Activated CD4-positive, alpha-beta T cell treated with anti-CD3 and anti-CD28 coated beads, Interleukin-10, Interleukin-2, amounts not matched to agents 100 ng/mL and 50 ng/mL, durations not matched to agents 16 hours and 8 hours (primary cell): Measurements from ENCODE around the gene MMEL1.
"Not testable (repeated sequence)": the region's sequence is repeated elsewhere in the genome, so short reads cannot be mapped to it uniquely, and the experiment has no call there.

ENCODE experiments used
- DNase-seq: peaks from one replicate; pipeline ENCODE4 v3.0.0-alpha.2; 2020

MMEL1 gene

DNA sequence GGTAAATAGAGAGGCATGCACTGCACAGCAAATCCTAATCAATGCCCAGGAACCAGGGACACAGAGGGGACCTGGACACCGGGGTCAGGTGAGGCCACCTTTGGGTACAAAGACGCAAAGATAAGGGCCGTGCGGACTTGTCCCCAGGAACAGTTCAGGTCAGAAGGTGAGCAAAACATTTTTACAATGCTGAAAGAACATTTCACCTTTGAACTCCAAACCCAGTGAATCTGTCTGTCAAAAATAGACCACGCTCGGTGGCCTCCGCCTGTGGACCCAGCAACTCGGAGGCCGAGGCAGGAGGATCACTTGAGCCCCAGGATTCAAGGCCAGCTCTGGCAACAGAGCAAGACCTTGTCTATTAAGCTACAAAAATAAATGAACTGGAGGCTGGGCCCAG, 61.5 kb downstream of the MMEL1 start:
- no peak for DNase-seq

DNA sequence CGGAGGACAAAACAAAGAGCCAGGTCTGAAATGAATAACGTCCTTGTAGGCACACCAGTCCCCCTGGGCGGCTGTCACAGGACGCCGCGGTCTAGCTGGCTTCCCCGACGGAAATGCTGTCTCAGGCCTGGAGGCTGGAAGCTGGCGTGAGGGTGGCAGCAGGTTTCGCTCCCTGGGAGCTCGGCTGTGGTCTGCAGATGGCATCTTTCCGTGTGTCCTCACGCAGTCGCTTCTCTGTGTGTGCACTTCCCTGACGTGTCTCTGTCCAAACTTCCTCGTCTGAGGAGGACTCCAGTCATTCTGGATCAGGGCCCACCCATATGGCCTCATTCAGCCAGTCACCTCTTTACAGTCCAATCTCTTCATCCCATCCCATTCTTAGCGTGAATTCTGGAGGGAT, 62.5 kb downstream of the MMEL1 start:
- DNase-seq, result no peak

DNA sequence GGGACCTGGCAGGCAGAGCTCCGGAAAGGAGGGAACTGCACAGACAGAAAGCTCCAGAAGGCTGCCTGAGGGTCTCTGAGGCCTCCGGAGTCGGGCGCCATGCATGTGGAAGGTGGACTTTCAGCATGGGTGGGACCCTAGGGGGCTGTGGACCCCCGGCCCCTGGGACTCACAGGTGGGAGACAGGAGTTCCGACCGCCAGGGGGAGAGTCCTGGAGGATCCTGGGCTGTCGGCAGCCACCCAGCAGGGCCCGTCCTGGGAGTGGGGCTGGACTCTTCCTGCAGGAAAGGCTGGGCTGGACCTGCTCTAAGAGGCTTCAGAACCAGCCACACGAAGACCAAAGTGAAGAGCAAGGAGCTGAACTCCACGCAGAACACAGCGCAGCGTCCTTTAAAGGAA, 63.1 kb downstream of the MMEL1 start:
- DNase-seq, result not testable (repeated sequence)

DNA sequence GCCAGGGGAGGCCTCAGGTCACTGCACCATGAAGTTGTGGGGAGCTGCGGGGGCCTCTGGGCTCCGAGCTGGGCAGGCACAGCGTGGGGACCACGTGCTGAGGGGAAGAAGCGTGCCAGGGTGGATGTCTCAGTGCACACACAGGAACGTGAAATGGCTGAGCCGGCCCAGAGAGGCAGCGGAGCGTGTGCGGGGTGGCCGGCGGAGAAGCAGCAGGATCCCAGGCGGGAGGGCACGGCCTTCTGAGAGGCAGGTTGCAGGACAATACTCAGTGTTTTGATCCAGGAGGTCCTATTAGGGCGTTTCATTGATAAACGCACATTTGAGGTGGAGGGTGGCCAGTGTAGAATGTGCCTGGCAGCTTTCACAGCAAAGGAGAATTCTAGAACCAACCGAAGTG, 63.8 kb downstream of the MMEL1 start:
- DNase-seq, result no peak

DNA sequence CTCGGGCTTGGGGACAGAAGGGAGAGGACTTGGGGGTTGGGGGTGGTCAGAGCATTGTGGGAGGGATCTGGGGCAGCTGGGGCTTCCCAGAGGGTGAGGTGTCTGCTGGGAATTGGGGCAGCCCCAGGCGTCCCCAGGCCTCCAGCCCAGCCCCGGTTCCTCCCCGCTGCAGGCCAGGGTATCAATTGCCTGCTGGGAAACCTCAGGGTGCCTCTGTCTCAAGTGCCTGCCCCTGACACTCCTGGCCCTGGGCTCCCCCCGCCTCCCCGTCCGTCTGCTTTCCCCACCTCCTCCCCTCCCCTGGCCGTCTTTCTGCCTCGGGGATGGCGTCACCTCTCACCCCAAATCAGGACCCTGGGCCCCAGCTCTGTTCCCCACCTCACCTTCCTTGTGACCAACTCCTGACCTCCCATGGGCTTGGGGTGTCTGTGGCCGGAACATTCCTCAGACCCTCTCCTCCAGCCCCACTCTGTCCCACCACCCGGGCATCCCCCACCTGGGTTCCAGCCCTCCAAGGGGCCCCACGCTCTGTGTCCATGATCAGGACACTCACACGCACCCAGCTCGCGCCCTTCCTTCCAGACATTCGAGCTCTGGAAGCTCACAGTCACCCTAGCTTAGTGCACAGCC, 64.5 kb downstream of the MMEL1 start:
- DNase-seq, result not testable (repeated sequence)

DNA sequence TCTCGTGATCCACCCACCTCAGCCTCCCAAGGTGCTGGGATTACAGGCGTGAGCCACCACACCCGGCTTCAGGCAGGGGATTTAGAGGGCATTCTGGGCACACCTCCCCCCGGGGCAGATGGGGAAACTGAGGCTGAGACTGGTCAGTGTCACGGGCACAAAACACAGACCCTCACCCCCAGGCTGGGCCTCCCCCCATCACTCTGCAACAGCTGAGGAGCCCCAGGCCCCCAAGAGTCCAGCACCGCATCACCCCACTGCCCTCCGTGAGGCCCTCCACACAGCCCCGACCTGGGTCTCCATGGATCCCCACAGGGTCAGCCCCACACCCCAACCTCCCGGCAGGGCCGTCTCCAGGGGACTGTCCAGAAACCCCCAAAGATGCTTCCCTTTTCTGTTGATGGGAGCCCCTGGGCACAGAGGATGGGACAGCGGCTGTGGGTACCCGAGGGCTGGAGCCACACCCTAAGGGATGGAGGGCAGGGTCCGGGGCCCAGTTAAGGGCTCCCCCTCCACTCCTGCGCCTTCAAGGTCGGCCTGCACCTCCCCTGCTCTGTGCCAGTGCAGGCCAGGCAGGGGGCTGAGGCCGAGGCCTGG, 65.6 kb downstream of the MMEL1 start:
- DNase-seq, result no peak

DNA sequence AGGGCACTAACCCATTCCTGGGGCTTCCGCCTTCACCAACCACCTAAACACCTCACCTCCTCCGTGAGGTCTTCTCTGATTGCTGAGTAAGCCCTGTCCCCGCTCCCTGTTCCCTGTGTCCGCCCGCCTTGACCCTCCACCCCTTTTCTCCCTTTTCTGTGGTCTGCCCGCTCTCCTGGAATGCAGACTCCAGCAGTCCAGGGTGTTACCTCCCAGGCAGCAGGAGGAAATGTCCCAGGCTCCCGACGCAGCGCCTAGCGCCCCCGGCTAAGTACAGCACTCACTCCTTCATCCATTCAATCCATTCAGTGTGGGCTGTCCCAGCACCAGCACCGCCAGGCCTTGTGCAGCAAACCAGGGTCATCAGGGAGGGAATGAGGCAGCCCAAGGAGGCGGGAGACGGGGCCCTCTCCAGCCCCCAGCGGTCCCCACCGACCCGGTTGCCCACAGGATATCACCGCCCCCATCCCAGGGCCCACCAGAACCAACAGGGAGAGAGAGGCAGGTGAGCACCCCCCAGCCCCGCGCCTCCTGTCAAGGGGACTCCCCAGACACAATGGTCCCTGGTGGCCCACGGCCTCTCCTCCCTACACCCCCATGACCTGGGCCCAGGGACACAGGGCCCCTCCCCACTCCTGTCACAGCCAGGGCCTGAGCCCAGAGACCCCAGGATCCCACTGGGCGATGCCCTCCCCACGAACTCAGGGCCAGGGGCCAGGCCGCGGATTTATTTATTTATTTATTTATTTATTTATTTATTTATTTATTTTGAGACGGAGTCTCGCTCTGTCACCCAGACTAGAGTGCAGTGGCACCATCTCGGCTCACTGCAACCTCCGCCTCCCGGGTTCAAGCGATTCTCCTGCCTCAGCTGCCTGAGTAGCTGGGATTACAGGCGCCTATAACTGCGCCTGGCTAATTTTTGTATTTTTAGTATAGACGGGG, 66.4 kb downstream of the MMEL1 start:
- no peak for DNase-seq

DNA sequence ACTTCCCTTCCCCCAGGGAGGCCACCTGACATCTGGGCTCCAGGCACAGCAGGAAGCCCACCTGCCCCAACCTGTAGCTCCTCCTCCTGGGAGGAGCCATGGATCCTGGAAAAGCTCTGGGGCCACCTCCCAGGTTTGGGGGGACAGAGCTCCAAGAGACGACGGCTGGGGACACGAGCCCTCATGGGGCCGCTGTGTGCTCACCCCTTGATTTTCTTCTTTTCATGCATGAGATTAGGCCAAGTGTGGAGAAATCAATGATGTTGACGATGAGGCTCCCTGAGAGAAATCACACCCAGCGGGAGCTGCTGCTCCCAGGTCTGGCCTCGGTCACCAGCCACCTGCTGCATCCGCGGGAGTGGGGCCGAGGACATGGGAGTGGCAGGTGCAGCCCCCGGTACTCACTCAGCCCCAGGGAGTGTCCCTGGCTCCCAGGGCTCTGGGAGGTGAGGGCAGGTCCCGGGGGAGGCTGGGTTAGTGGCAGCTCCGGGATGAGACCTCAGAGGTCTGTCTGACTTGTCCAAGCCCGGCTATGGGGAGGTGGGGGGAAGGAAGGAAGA, 67.9 kb downstream of the MMEL1 start:
- DNase-seq, result no peak

DNA sequence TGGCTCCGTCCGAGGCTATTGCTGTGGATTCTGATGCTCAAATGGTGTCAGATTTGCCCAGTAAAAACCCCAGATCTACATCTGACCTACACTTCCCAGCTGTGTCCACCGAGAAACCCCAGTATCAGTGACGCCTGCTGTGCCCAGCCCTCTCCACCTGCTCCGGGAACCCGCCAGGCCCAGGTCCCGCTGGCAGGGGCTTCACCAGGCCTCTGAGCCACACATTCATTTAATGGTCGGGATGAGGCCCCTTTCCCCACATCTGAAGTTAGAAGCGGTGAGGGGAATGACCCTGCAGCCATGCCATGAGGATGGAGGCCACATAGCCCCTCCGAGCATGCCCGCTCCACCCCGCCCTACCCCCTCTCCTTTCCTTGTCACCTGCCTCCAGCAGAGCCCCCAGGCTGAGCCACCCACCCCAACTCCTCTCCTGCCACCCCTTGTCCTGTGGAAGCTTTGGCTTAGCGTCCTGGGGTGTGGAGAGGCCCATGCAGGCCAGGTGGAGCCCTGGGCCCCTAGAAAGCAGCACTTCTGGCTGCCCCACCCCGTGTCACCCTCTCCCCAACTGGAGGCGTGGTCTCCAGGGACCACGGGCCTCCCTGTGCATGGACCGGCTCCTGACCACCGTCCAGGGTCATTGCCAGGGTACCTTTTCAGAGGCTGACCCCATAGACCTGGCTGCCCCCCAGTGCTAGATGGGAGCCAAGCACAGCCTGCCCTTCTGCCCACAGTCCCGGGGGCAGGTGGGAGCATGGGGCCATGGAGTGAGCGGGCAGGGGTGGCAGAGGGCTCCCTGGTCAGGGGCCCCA, 68.6 kb downstream of the MMEL1 start:
- DNase-seq, result no peak

DNA sequence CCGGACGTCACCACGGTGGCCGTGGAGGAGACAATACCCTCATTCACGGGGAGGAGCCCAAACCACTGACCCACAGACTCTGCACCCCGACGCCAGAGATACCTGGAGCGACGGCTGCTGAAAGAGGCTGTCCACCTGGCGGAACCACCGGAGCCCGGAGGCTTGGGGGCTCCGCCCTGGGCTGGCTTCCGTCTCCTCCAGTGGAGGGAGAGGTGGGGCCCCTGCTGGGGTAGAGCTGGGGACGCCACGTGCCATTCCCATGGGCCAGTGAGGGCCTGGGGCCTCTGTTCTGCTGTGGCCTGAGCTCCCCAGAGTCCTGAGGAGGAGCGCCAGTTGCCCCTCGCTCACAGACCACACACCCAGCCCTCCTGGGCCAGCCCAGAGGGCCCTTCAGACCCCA, 69.6 kb downstream of the MMEL1 start:
- DNase-seq, result no peak

DNA sequence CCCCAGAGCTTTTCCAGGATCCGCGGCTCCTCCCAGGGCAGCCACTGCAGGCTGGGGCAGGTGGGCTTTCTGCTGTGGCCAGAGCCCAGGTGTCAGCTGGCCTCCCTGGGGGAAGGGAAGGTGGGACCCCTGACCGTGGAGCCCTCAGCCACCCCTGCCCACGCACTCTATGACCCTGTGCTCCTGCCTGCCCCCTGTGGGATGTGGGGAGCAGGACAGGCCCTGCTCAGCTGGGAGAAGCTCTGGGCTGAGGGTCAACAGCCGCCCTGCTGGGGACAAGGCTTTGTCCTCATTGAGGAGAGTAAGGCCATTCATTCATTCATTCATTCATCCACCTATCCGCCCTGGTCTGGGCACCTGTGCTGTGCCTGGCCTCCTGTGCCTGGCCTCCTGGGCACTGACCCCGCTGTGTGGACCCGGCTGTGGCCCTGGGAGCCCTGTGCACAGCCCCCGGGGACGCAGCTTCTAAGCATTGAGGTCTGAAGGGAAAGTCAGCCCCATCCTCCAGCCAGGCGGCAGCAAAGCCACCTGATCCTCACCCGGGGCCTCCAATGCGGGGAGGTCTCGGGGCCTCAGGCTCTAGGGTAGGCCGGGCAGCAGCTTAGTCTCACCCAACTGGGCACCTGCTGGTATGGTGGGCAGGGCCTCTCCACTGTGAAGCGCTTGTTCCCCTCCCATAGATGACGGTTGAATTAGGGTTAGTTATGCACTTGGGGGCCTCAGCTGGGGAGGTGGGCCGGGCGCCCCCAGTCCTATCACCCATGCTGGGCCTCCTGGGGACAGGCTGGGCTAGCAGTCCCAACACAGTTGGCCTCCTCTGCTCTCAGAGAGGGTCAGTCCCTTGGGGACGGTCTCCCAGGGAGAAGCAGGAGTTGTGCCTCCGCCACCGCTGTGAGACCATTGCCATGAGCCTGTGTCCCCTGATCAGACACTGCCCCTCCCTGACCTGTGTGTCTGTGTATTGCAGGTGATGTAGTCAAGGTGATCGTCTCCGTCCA, 70.6 kb downstream of the MMEL1 start:
- peak; percentile 31 for DNase-seq

DNA sequence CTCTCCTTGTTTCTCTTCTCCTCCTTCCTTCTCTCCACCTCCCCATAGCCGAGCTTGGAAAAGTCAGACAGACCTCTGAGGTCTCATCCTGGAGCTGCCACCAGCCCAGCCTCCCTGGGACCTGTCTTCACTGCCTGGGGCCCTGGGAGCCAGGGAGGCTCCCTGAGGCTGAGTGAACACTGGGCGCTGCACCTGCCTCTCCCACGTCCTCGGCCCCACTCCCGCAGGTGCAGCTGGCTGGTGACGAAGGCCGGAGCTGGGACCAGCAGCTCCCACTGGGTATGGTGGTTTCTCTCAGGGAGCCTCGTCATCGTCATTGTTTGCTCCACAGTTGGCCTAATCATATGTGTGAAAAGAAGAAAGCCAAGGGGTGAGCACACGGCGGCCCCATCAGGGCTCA, 71.4 kb downstream of the MMEL1 start:
- DNase-seq, result no peak

DNA sequence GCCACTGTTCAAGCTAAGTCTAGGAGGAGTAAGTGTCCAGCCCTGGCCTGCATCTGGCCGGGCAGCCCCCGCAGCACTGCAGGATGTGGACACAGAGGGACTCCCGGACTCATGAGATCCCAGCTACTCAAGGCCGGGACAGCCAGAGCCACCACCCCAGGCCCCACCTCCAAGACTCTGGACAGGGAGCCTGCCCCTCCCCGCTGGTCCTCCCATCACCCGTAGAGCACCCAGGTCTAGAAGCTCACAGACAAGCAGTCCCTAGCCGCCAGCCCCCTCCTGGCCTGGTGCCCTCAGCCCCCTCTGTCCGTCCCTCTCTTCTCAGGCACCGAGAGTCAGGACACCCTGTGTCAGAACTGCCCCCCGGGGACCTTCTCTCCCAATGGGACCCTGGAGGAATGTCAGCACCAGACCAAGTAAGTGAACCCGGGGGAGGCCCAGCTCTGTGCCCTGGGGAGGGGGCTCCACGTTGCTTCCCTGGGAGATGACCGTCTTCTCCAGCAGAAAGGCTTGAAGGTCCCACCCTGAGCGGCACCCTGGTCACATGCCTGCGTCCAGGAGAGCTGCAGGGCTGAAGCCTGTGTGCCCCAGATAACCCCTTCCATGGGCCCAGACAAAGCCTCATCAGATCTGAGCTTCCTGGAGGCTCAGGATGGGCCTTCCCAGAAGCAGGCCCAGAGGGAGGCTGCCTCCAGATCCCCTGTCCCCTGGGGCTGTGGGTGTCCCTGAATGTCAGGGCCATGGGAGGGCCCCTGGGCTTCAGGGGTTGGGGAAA, 72.3 kb downstream of the MMEL1 start:
- no peak for DNase-seq

DNA sequence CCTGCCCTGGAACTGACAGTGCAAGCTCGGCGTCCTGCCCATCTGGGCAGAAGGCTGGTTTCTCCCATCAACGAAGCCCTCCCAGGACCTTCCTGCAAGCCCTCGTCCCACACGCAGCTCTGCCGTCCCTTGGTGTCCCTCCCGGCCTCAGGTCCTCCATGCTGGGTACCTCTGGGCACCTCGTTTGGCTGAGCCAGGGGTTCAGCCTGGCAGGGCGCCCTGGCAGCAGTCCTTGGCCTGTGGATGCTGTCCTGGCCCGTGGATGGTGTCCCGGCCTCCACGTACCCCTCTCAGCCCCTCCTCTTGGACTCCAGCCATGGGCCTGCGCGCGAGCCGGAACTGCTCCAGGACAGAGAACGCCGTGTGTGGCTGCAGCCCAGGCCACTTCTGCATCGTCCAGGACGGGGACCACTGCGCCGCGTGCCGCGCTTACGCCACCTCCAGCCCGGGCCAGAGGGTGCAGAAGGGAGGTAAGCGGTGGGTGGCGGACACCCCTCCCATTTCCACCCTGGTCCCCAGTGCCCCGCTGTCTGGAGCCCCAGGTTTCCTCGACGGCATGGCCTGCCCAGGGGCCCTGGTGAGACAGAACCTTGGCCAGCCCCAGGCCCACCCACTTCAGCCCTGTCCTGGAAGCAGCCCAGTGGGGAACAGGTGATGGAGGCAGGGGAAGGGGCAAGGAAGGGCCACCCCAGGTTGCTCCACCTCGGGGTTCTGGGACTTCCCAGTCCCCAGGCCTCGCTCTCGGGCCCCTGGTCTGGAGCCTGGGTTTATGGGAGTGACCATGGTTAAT, 73.1 kb downstream of the MMEL1 start:
- no peak for DNase-seq

DNA sequence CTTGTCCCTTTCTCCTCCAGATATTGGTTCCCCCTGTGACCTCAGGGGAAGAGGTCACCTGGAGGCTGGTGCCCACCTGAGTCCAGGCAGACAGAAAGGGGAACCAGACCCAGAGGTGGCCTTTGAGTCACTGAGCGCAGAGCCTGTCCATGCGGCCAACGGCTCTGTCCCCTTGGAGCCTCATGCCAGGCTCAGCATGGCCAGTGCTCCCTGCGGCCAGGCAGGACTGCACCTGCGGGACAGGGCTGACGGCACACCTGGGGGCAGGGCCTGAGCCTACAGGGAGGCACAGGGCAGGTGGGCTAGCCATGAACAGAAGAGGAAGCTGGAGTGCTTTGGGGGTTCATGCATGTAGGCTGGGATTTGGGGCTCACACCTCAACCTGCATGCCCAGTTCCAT, 74.0 kb downstream of the MMEL1 start:
- DNase-seq, result no peak

DNA sequence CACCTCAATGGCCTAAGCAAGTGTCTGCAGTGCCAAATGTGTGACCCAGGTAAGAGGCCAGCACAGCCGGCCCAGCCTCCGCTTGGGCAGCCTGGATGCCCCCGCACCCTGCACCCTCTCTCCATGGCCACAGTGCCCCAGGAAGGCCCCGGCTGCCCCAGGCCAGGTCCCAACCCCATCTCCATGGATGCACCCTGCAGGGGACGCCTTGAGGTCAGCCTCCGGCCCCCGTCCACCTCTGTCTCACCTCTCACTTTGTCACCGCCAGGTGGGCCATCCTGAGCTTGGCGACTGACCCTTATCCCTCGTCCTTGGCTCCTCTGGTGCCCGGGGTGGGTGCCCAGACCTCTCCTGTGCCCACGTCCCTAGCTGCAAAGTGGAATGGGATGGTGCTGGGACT, 74.4 kb downstream of the MMEL1 start:
- DNase-seq, result no peak

DNA sequence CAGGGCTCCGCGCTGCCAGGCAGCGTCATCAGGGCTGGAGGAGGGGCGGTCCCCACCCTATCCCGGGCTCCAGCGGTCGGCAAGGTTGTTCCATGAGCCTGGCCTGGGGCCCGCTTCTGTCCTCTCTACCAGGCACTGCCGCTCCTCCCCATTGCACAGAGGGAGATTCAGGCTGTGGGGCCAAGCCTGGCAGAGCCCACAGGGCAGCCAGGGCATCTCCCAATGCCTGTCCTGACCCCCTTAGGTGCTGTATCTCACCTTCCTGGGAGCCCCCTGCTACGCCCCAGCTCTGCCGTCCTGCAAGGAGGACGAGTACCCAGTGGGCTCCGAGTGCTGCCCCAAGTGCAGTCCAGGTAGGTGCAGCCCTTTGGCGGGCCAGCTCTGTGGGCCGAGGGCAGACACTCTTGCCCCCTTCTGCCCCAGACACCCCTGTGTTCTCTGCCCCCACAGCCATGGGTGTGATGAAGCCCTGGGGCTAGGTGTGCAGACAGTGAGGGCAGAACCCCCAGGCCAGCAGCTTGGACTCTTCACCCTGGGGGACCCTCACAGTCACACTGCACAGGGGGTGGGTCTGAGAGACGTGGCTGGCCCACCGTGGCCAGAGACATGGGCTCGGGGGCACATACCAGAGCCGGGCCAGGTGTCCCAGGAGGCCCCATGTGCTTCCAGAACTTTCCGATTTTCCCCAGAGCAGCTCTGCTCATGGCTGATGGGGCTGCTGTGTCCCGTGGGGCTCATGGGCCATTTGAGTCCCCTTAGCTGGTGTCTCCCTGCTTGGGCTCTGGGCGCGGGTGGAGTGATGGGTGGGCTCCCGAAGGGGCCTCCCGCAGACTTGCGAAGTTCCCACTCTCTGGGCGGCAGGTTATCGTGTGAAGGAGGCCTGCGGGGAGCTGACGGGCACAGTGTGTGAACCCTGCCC, 75.1 kb downstream of the MMEL1 start:
- DNase-seq, result no peak

DNA sequence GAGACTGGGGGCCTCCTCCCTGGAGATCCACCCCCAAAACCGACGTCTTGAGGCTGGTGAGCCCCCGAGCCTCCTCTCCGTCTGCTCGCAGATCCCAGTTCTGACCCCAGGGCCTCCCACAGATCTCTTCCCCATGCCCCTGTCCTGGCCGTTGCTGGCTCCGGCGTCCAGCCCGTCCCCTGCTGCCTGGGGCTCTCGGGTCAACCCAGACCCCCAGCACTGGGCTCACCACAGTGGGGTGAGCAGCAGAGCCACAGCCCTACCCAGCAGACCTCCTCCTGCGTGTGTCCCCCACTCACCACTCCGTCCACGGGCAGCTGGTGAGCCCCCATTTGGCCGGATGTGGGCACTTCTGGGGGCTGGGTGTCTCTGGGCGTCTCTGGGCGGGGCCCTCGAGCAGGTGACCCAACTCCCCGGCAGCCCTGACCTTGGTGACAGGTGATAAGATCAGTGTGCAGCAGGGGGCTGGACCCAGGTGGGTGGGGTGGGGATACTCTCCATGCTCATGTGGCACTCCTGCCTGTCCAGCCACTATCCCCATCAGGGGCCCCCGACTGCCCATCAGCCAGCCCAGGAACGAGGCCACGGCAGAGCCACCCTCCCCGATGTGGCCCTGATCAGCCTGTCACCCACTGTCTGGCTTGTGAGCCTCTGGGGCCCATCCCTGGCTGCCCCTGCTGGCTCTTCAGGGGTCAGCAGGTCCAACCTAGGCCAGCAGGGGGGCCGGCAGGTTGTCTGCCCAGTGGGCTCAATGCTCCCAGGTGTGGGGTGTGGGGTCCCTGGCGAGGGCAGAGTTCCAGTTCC, 75.9 kb downstream of the MMEL1 start:
- peak; percentile 67 for DNase-seq
